GM12878 (cell line): Measurements from ENCODE around the gene DPAGT1. TPM values are rescaled to one million over a fixed set of nuclear protein-coding genes. Genes with fewer than 3 reads are reported as not detected.

Experiments used
- CBX5 ChIP-seq: sonication (generic); IDR thresholded peaks from 2 replicates; pipeline ENCODE4 v1.6.1; 2016; ENCODE audit warnings: low read depth, moderate library complexity, mild to moderate bottlenecking, inconsistent platforms
- E2F4 ChIP-seq: IDR thresholded peaks from 2 replicates; pipeline ENCODE4 v1.6.1; 2012; ENCODE audit warnings: low read depth, low read length, improper control_type of control experiment
- E2F8 ChIP-seq: fragments of 450-650 bp; IDR thresholded peaks from 2 replicates; pipeline ENCODE4 v1.6.1; 2018; ENCODE audit warnings: mild to moderate bottlenecking, low read depth, moderate library complexity; ENCODE audit not compliant: partially characterized antibody
- EED ChIP-seq: sonication (generic); IDR thresholded peaks from 2 replicates; pipeline ENCODE4 v1.6.1; 2016; ENCODE audit warnings: antibody characterized with exemption, low read depth
- ELK1 ChIP-seq: IDR thresholded peaks from 2 replicates; pipeline ENCODE4 v1.6.1; 2012; ENCODE audit warnings: low read depth, low read length, improper control_type of control experiment
- MYB ChIP-seq: fragments of 150-350 bp; IDR thresholded peaks from 2 replicates; pipeline ENCODE4 v1.6.1; 2014; ENCODE audit warnings: mild to moderate bottlenecking, low read depth, low read length, borderline replicate concordance
- NFYB ChIP-seq: IDR thresholded peaks from 2 replicates; pipeline ENCODE4 v1.6.1; 2011; ENCODE audit warnings: low read depth, mild to moderate bottlenecking, low read length, improper control_type of control experiment, moderate library complexity; ENCODE audit not compliant: insufficient read depth
- PAX5 ChIP-seq: IDR thresholded peaks from 2 replicates; pipeline ENCODE4 v1.6.1; 2011; ENCODE audit warnings: low read depth, low read length, borderline replicate concordance
- POLR2AphosphoS2 ChIP-seq: IDR thresholded peaks from 2 replicates; pipeline ENCODE4 v1.6.1; 2011; ENCODE audit warnings: low read depth, mild to moderate bottlenecking, low read length, improper control_type of control experiment, moderate library complexity
- SKIL ChIP-seq: fragments of 450-650 bp; IDR thresholded peaks from 2 replicates; pipeline ENCODE4 v1.6.1; 2017; ENCODE audit warnings: mild to moderate bottlenecking, low read depth, inconsistent platforms; ENCODE audit not compliant: poor library complexity, severe bottlenecking
- SP1 ChIP-seq: IDR thresholded peaks from one replicate; pipeline ENCODE4 v1.6.1; 2011; ENCODE audit warnings: low read depth, low read length
- TARDBP ChIP-seq: IDR thresholded peaks from 2 replicates; pipeline ENCODE4 v1.6.1; 2016; ENCODE audit warnings: borderline replicate concordance
- USF2 ChIP-seq: IDR thresholded peaks from 2 replicates; pipeline ENCODE4 v1.6.1; 2011; ENCODE audit warnings: low read depth, low read length, improper control_type of control experiment, borderline replicate concordance
- ZNF207 ChIP-seq: fragments of 450-650 bp; IDR thresholded peaks from 2 replicates; pipeline ENCODE4 v1.6.1; 2014; ENCODE audit warnings: antibody characterized with exemption, mild to moderate bottlenecking, borderline replicate concordance
- ZNF592 ChIP-seq: fragments of 450-650 bp; IDR thresholded peaks from 2 replicates; pipeline ENCODE4 v1.6.1; 2017; ENCODE audit warnings: mild to moderate bottlenecking, moderate library complexity
- polyA plus RNA-seq, 11 experiments: library from polyadenylated mRNA; depleted of rRNA in 4 of 11; unstranded in 6 of 11; stranded (reverse) in 5 of 11; fragments of >200 nt; fragmentation: Nextera tagmentation in 4 of 11; fragmentation: Illumina TruSeq in 1 of 11; extraction: Ambion mirVana in 4 of 11; extraction: Trizol in 1 of 11; gene quantifications; 1 replicate in 1 of 11; 2 replicates in 10 of 11; pipeline versions ENCODE4 v1.2.1 to v1.2.3, GENCODE V29; 2011 to 2016; ENCODE audit warnings: inconsistent platforms in 2 of 11, missing spikeins in 2 of 11, low read depth in 1 of 11
- total RNA-seq, 4 experiments: library from RNA; depleted of rRNA in 3 of 4; stranded (reverse); fragments of >200 nt in 3 of 4; fragmentation: Illumina TruSeq in 1 of 4; extraction: Trizol in 1 of 4; gene quantifications; 2 replicates each; pipeline versions ENCODE4 v1.2.1 to v1.2.3, GENCODE V29; 2013 to 2021

DPAGT1 gene
- total and polyA plus RNA-seq, 10 of the 15 experiments (the other 5 are each of a cell fraction or from before 2014, with no cell fraction given) = 20.5 to 95.6 (median 54.3) TPM

GRCh38 chr11:119106564-119107537 is 5.2 kb upstream of the DPAGT1 start, which contains the start of gene C2CD2L (continued):
- TF ChIP-seq ZNF592 (no peak), E2F8 (peak; percentile 38), E2F4 (no peak), ZNF207 (no peak), SKIL (no peak), ELK1 (peak; percentile 66), PAX5 (peak; percentile 42; the same call in 1 of the 2 replicates), SP1 (peak; percentile 27), NFYB (no peak), EED (no peak), MYB (no peak), CBX5 (no peak), USF2 (no peak), POLR2AphosphoS2 (no peak), TARDBP (no peak)
